Measurements from ENCODE around the gene SLC26A5. TPM values are rescaled to one million over a fixed set of nuclear protein-coding genes. Genes with fewer than 3 reads are reported as not detected.
"Not testable (repeated sequence)": the region's sequence is repeated elsewhere in the genome, so short reads cannot be mapped to it uniquely, and the experiment has no call there.

The SLC26A5 gene, protein sequence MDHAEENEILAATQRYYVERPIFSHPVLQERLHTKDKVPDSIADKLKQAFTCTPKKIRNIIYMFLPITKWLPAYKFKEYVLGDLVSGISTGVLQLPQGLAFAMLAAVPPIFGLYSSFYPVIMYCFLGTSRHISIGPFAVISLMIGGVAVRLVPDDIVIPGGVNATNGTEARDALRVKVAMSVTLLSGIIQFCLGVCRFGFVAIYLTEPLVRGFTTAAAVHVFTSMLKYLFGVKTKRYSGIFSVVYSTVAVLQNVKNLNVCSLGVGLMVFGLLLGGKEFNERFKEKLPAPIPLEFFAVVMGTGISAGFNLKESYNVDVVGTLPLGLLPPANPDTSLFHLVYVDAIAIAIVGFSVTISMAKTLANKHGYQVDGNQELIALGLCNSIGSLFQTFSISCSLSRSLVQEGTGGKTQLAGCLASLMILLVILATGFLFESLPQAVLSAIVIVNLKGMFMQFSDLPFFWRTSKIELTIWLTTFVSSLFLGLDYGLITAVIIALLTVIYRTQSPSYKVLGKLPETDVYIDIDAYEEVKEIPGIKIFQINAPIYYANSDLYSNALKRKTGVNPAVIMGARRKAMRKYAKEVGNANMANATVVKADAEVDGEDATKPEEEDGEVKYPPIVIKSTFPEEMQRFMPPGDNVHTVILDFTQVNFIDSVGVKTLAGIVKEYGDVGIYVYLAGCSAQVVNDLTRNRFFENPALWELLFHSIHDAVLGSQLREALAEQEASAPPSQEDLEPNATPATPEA
- polyA plus RNA-seq (2013, experiment 1 of 2; ENCODE audit: insufficient read length): not detected
- not detected for polyA plus RNA-seq (2013, experiment 2 of 2; ENCODE audit: insufficient read length)

- no peak for DNase-seq
Measured at GRCh38 chr7:103446049-103446520, at the start of gene SLC26A5. SLC26A5 (minus strand) TSS chr7:103446207; CDS start chr7:103421514, 24,693 bp downstream.

DNA sequence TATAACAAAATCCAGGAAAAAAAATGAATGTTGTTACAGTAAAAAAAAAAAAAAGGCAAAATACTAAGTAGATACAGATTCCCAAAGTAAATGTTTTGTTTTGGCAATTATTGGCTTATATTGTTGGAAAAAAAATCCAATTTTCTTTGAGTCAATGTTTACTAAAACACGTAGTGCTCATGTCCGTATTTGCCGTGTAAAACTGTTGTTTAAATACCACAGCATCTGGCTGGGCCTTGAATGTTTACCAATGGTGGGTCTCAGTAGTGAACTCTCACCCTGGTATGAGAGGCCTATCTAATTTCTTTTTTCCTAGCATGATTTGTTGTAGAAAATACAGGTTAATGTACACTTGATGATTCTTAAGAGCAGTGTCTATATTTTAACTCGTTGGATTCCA is 41.4 kb upstream of the SLC26A5 start:
- DNase-seq: no peak

DNA sequence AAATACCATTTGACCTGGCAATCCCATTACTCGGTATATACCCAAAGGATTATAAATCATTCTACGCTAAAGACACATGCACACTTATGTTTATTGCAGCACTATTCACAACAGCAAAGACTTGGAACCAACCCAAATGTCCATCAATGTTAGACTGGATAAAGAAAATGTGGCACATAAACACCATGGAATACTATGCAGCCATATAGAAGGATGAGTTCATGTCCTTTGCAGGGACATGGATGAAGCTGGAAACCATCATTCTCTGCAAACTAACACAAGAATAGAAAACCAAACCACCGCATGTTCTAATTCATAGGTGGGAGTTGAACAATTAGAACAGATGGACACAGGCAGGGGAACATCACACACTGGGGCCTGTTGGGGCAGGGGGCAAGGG is 40.9 kb upstream of the SLC26A5 start:
- not testable (repeated sequence) for DNase-seq

DNA sequence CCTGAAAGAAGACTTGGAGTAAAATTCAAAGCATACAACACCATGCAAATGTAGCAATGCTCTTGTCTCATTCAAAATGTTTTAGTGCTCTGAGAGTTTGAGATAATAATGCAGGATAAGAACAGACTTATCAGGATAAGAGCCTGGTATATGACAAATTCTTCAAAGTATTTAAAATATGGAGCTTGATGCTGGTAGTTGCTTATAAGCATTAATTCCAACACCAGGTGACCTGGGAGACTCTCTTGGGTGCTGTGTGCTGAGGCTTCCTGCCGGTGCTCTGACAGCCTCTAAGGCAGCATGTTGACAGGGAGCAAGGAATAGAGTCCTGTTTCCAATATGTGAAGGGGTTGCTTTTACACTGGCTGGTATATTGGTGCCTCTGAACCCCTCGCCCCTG is 34.8 kb upstream of the SLC26A5 start:
- no peak for DNase-seq

DNA sequence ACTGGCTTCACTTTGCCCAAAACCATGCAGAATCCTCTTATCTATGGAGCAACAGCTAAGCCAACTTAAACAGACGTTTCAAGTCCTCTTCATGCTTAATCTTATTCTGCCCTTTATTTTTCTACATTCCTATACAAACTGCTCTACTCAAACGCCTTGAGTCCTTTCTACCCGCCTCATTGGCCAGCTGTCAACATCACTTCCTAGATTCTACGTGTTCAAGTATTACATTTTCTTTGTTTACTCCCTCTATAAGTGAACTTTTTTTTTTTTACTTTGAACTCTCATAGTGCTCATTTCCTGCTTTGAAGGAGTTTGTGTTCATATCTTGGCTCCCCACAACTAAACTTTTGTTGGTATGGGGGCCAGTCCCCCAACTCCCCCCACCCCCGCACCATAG is 28.9 kb upstream of the SLC26A5 start:
- DNase-seq: no peak

GRCh38 chr7:103469095-103469948 is 23.3 kb upstream of the SLC26A5 start:
- DNase-seq: no peak

DNA sequence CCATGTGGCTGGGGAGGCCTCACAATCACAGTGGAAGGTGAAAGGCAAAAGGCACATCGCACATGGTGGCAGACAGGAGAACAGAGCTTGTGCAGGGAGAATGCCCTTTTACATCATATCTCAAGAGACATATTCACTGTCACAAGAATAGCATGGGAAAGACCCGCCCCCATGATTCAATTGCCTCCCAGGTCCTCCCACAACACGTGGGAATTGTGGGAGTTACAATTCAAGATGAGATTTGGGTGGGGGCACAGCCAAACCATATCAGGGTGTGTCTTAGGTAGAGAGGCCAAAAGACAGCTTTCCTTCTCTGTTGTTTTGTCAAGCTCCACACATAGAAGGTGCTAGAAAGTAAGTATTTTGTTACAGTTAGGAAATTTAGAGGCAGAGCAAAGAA is 20.8 kb upstream of the SLC26A5 start:
- no peak for DNase-seq

- DNase-seq: no peak
Measured at GRCh38 chr7:103462358-103462757, 16.4 kb upstream of the SLC26A5 start.

- DNase-seq: peak; percentile 19
Measured at GRCh38 chr7:103447073-103447960, 1.3 kb upstream of the SLC26A5 start.

DNA sequence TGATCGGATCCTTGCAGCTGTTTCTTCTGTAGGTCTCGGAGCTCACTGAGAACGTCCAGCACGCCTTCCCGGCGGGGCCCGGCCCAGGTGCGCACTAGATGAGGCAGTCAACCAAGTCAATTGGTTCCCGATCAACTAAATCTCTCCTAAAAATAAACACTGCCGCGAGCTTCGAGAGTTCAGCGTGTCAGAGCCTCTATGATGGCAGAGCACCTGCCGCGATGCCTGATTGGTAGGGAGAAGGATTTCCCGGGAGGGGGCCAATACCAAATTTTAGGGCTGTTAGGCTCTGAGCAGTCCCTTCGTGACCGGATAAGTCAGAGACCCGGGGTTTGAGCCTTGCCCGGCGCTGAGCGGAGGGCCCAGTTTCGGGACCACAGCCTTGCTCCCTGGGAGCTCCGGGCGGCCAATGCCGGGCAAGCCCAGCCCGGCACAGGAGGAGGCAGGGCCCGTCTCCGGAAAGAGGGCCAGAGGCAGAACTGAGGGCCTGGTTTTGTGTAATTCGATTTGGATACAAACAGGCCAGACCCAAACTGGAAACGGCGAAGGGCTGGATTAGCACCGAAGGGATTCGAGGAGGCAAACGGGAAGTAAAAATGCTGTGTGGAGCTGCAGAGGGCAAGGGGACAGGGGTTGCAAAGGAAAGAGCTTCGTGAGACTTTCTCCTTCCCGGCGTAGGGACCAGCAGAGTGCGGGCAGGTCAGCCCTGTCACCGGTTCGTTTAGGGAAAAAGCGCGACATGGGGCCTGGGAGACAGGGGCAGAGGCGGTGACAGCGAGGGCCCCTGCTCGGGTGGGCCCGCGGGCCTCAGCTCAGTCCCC is 569 bp downstream of the SLC26A5 start:
- DNase-seq: no peak

- no peak for DNase-seq
Measured at GRCh38 chr7:103439661-103440060, 6.3 kb downstream of the SLC26A5 start.

GRCh38 chr7:103437623-103438022 is 8.4 kb downstream of the SLC26A5 start:
- no peak for DNase-seq

GRCh38 chr7:103432712-103433111 is 13.3 kb downstream of the SLC26A5 start:
- no peak for DNase-seq

GRCh38 chr7:103425177-103425576 is 20.8 kb downstream of the SLC26A5 start:
- no peak for DNase-seq

- no peak for DNase-seq
Measured at GRCh38 chr7:103423467-103424179, 22.4 kb downstream of the SLC26A5 start.

- no peak for DNase-seq
Measured at GRCh38 chr7:103420857-103421384, 25.1 kb downstream of the SLC26A5 start.

- no peak for DNase-seq
Measured at GRCh38 chr7:103418241-103418640, 27.8 kb downstream of the SLC26A5 start.

DNA sequence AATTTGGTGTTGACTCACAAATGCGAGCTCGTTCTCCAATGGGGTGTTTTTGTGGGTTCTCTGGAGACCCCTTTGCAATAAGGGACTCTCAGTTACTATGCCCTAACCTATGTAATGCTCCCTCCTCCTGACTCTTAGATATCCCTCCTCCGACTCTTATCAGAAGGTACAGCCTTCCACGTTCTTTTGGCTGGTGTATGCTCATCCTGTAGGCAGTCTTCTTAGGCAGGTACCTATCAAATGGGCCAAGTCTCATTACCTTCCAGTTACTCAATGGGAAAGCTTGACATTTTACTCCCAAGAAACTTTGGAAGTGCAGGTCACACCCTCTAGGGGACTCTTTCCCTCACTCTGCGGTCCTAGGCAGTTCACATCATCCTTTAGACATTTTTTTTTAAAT is 32.6 kb downstream of the SLC26A5 start:
- DNase-seq: no peak

DNA sequence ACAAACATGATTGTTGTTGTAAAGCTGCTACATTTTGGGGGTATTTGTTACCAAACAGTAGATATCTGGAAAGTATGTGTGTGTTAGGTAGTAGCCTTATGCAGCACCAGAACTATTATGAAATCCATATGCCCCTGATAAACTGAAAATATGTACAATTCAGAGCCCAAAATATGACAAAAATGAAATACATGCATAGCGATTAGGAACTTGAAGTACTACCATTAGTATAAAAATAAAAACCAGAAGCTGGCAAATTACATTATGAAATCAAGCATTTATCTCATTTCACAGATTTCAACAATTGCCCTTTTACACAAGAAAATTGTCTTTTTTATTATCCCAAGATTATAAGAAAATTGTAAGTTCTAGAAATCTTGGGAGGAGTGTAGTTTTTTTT is 33.9 kb downstream of the SLC26A5 start:
- DNase-seq: no peak
